PC-9 (cell line): ENCODE results near the gene CD8B2. TPM values are rescaled to one million over a fixed set of nuclear protein-coding genes. Genes with fewer than 3 reads are reported as not detected.
A peak's percentile ranks its signal among the peaks of the same experiment; 100 is the strongest.

Experiments
- BruUV-seq: library from RNA; stranded (reverse); fragments of 400-500 nt; replicated peaks from 2 replicates; lab custom pipeline; 2021; lab: Mats Ljungman, UMichigan
- CTCF ChIA-PET: fragments of 300-600 bp; sonication (Branson Sonifier 250); formaldehyde crosslinking; loops from one replicate; lab custom pipeline; 2022; ENCODE audit warnings: antibody characterized with exemption; lab: Charles Lee
- POLR2A ChIA-PET: fragments of 300-600 bp; sonication (Branson Sonifier 250); formaldehyde crosslinking; loops from one replicate; lab custom pipeline; 2022; ENCODE audit warnings: antibody characterized with exemption; ENCODE audit not compliant: unreplicated experiment; lab: Charles Lee
- DNase-seq, 2 experiments: peaks; one replicate each; pipeline versions ENCODE4 v3.0.0 to v3.0.0-alpha.2; 2015 to 2022; ENCODE audit warnings: mixed read lengths in 1 of 2
- H2AFZ ChIP-seq: fragments of 200-600 bp; sonication (generic); 2 replicates; pipeline ENCODE4 v1.8.1; 2017; ENCODE audit warnings: antibody characterized with exemption
- H3F3A ChIP-seq: fragments of 200-600 bp; sonication (generic); 2 replicates; pipeline ENCODE4 v1.8.1; 2017; ENCODE audit warnings: antibody characterized with exemption, mild to moderate bottlenecking, low read depth; ENCODE audit not compliant: insufficient read depth
- H3K27ac ChIP-seq: fragments of 200-600 bp; sonication (generic); 2 replicates; pipeline ENCODE4 v1.6.1; 2016; ENCODE audit warnings: mixed run types
- H3K27me3 ChIP-seq: fragments of 200-600 bp; sonication (generic); 2 replicates; pipeline ENCODE4 v1.6.1; 2016; ENCODE audit warnings: low read depth, mixed run types; ENCODE audit not compliant: insufficient read depth
- H3K36me3 ChIP-seq: fragments of 200-600 bp; sonication (generic); 2 replicates; pipeline ENCODE4 v1.6.1; 2016; ENCODE audit warnings: low read depth, mixed run types
- H3K4me1 ChIP-seq: fragments of 200-600 bp; sonication (generic); replicated peaks from 2 replicates; pipeline ENCODE4 v1.6.1; 2016; ENCODE audit warnings: mixed run types; ENCODE audit not compliant: insufficient read depth
- H3K4me2 ChIP-seq: fragments of 200-600 bp; sonication (generic); 2 replicates; pipeline ENCODE4 v1.6.1; 2017; ENCODE audit warnings: mixed run types
- H3K4me3 ChIP-seq: fragments of 200-600 bp; sonication (generic); 2 replicates; pipeline ENCODE4 v1.6.1; 2016; ENCODE audit warnings: mixed run types
- H3K79me2 ChIP-seq: fragments of 200-600 bp; sonication (generic); 2 replicates; pipeline ENCODE4 v1.6.1; 2017; ENCODE audit warnings: low read depth, mixed run types
- H3K9me2 ChIP-seq: fragments of 200-600 bp; sonication (generic); 2 replicates; pipeline ENCODE4 v1.8.1; 2017; ENCODE audit warnings: mild to moderate bottlenecking; ENCODE audit not compliant: insufficient read depth
- H3K9me3 ChIP-seq: fragments of 200-600 bp; sonication (generic); 2 replicates; pipeline ENCODE4 v1.8.1; 2016; ENCODE audit warnings: low read depth; ENCODE audit not compliant: insufficient read depth
- H4K20me1 ChIP-seq: fragments of 200-600 bp; sonication (generic); 2 replicates; pipeline ENCODE4 v1.8.1; 2017; ENCODE audit not compliant: insufficient read depth
- CTCF ChIP-seq: fragments of 200-600 bp; sonication (generic); conservative IDR thresholded peaks from 2 replicates; pipeline ENCODE4 v1.6.1; 2017; ENCODE audit warnings: mixed run types, antibody characterized with exemption, mild to moderate bottlenecking, moderate library complexity
- EZH2 ChIP-seq: fragments of 200-600 bp; sonication (generic); IDR thresholded peaks from 2 replicates; pipeline ENCODE4 v1.8.0; 2017; ENCODE audit warnings: antibody characterized with exemption, low read depth
- intact Hi-C: fragments of 100-400 bp; cut with micrococcal nuclease; formaldehyde crosslinking; loops from one replicate; pipeline ENCODE4 v1.10.0; 2022; ENCODE audit not compliant: unreplicated experiment
- total RNA-seq: library from RNA; stranded (reverse); gene quantifications from 2 replicates; pipeline ENCODE4 v1.2.3, GENCODE V29; 2021

Gene CD8B2
- total RNA-seq, 1 experiment from 2014 or later: not detected

DNA sequence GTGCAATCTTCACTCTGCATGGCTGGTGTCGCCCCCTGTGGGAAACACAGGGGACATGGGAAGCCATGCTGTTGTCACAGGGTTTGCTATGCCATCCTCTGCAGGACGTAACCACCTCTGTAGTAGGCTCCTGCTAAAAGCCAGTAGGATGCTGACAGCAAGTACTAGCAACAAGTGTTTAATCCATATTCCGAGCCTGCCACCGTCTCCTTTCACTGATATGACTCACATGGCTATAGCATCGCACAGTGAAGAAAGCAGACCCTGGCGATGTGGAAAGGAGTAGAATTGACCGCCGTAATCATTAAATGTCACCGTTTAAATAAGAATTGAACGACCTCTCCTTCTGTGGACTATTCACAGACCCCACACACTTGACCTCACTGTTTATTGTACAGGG, 57.8 kb downstream of the CD8B2 start:
- Histone ChIP-seq H3K9me3 (no peaks in the 10 kb centered on the region), H3K4me1 (no peaks in the 10 kb centered on the region), H3K27me3 (peaks cover 64% of the 10 kb centered on the region), H3K9me2 (no peaks in the 10 kb centered on the region), H3K4me2 (no peak overlapping the region), H3K27ac (no peak overlapping the region), H3K4me3 (no peak overlapping the region), H3K79me2 (no peaks in the 10 kb centered on the region), H2AFZ (no peak overlapping the region), H4K20me1 (no peaks in the 10 kb centered on the region), H3K36me3 (no peaks in the 10 kb centered on the region), H3F3A (no peaks in the 10 kb centered on the region)
- POLR2A ChIA-PET: no interaction called here
- intact Hi-C loops: no loop called here
- TF ChIP-seq CTCF: no peak
- TF ChIP-seq EZH2: no peak
- CTCF ChIA-PET: no interaction called here
- no TSS peak for BruUV-seq
- no peak for DNase-seq

DNA sequence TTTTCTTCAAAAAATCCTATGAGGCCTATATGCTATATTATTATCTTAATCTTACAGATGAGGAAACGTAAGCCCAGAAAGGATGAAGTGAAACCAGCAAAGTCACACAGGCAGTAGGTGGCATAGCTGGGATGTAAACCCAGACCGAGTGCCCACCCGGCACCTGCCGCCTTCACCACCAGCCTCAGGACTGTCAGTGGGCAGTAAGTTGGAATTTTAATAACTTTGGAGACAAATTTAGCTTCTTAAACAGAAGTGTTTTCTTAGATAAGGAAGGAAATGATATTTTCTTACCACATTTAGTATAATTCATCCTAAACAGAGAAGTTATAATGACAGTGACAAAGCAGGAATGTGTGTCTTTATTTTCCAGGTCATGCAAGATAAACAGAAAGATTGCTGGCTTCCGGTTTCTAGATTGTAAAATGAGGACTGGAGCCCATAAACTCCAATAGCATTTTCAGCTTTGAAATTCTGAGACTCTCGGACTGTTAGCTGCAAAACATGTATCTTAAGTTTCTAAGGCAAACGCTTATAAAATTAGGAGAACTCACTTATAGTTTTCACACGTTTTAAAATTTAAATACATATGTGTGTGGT, 59.3 kb downstream of the CD8B2 start:
- POLR2A ChIA-PET: no interaction called here
- H3K9me3 ChIP-seq: no peaks in the 10 kb centered on the region

GRCh38 chr2:106547164-106547903, 60.2 kb downstream of the CD8B2 start:
- no peaks in the 10 kb centered on the region for H3F3A ChIP-seq
- no TSS peak for BruUV-seq
- no peaks in the 10 kb centered on the region for H3K9me2 ChIP-seq
- H3K27ac ChIP-seq: no peak overlapping the region
- DNase-seq: no peak
- no peaks in the 10 kb centered on the region for H3K36me3 ChIP-seq
- no peaks in the 10 kb centered on the region for H3K9me3 ChIP-seq
- H3K4me2 ChIP-seq: peak overlapping the region; percentile 10; the same call in 1 of the 2 replicates
- intact Hi-C loops: no loop called here
- H4K20me1 ChIP-seq: no peaks in the 10 kb centered on the region
- ChIA-PET POLR2A (no interaction called here), CTCF (no interaction called here)
- no peaks in the 10 kb centered on the region for H3K79me2 ChIP-seq
- H3K4me3 ChIP-seq: no peak overlapping the region
- TF ChIP-seq CTCF (no peak), EZH2 (no peak)
- peaks cover 58% of the 10 kb centered on the region for H3K27me3 ChIP-seq
- no peaks in the 10 kb centered on the region for H3K4me1 ChIP-seq
- H2AFZ ChIP-seq: no peak overlapping the region

More for the DNA sequence above, 59.3 kb downstream of the CD8B2 start:
- Histone ChIP-seq H3K9me2 (no peaks in the 10 kb centered on the region), H3K36me3 (no peaks in the 10 kb centered on the region), H3K27ac (no peak overlapping the region), H3K4me1 (no peaks in the 10 kb centered on the region), H3K79me2 (no peaks in the 10 kb centered on the region), H4K20me1 (no peaks in the 10 kb centered on the region), H3K27me3 (peaks cover 56% of the 10 kb centered on the region), H3K4me3 (no peak overlapping the region), H2AFZ (no peak overlapping the region), H3K4me2 (no peak overlapping the region), H3F3A (no peaks in the 10 kb centered on the region)
- CTCF ChIA-PET: no interaction called here
- no TSS peak for BruUV-seq
- no peak for DNase-seq
- TF ChIP-seq CTCF (no peak), EZH2 (no peak)
- intact Hi-C loops: no loop called here
